ENCODE measurements around the gene BBS5.
"Not testable (repeated sequence)": the region's sequence is repeated elsewhere in the genome, so short reads cannot be mapped to it uniquely, and the experiment has no call there.

The BBS5 gene

GRCh38 chr2:169479257-169480078, at the start of gene BBS5:
TSS of gene BBS5 (plus strand) at chr2:169479494. CDS start at chr2:169479554, 60 bp downstream.
- H3K4me3 ChIP-seq (ENCODE audit: low read depth, low read length) = peak within 1 kb of the TSS; percentile 57
- peak; percentile 54 for DNase-seq (ENCODE audit: low read depth)

- H3K4me3 ChIP-seq (ENCODE audit: low read depth, low read length); DNase-seq (ENCODE audit: low read depth): not testable (repeated sequence)
Observed at GRCh38 chr2:169431772-169432171, 47.5 kb upstream of the BBS5 start.

GRCh38 chr2:169434236-169434635, 45.1 kb upstream of the BBS5 start:
- H3K4me3 ChIP-seq (ENCODE audit: low read depth, low read length); DNase-seq (ENCODE audit: low read depth): not testable (repeated sequence)

- no peak overlapping the region for H3K4me3 ChIP-seq (ENCODE audit: low read depth, low read length)
- DNase-seq (ENCODE audit: low read depth) = no peak
Observed at GRCh38 chr2:169438466-169439072, 40.7 kb upstream of the BBS5 start.

GRCh38 chr2:169439900-169440299, 39.4 kb upstream of the BBS5 start:
- DNase-seq (ENCODE audit: low read depth) = no peak
- H3K4me3 ChIP-seq (ENCODE audit: low read depth, low read length) = no peak overlapping the region

- no peak overlapping the region for H3K4me3 ChIP-seq (ENCODE audit: low read depth, low read length)
- DNase-seq (ENCODE audit: low read depth) = no peak
Observed at GRCh38 chr2:169446452-169446851, 32.8 kb upstream of the BBS5 start.

GRCh38 chr2:169448316-169448715, 31.0 kb upstream of the BBS5 start:
- H3K4me3 ChIP-seq (ENCODE audit: low read depth, low read length) = no peak overlapping the region
- DNase-seq (ENCODE audit: low read depth) = no peak

- DNase-seq (ENCODE audit: low read depth) = no peak
- no peak overlapping the region for H3K4me3 ChIP-seq (ENCODE audit: low read depth, low read length)
Observed at GRCh38 chr2:169448865-169449264, 30.4 kb upstream of the BBS5 start.

DNA sequence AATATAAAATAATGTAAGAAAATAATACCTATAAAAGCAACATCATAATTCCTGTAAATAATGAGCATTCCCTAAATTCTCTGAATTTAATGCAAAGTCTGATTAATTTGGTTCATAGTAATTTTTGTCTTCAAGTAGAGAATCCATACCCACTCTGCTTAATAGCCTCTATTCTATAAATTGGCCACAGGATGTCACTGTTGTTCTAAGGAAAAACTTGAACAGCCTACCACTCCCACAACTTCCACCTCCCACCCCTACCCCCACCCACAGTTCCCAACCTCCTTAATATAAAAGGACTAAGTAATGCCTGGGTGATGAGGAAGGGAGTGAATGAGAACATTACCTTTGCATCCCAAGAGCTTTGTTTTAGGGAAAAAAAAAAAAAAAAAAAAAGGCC, 27.2 kb upstream of the BBS5 start:
- no peak for DNase-seq (ENCODE audit: low read depth)

GRCh38 chr2:169453044-169453443, 26.2 kb upstream of the BBS5 start:
- not testable (repeated sequence) for DNase-seq (ENCODE audit: low read depth); H3K4me3 ChIP-seq (ENCODE audit: low read depth, low read length)

More for the DNA sequence above, 27.2 kb upstream of the BBS5 start:
- H3K4me3 ChIP-seq (ENCODE audit: low read depth, low read length) = no peak overlapping the region

DNA sequence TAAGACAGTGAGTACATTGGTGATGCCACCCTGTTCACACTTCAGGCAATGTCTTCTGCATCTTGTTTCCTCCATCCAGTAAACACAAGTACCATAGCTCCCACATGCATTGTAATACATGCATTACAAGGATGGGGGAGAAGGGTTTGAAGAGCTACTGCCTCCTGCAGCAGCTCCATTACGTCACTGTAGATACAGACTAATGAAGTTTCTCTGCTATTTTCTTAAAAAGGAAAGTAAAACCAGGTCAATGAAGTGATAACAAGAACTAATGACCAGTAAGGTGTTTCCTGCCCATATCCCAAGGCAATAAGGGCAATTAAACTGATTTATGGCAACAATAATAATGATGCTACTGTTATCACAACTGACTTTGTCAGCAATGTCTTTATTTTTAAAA, 18.2 kb upstream of the BBS5 start:
- DNase-seq (ENCODE audit: low read depth) = no peak
- H3K4me3 ChIP-seq (ENCODE audit: low read depth, low read length) = no peak overlapping the region

DNA sequence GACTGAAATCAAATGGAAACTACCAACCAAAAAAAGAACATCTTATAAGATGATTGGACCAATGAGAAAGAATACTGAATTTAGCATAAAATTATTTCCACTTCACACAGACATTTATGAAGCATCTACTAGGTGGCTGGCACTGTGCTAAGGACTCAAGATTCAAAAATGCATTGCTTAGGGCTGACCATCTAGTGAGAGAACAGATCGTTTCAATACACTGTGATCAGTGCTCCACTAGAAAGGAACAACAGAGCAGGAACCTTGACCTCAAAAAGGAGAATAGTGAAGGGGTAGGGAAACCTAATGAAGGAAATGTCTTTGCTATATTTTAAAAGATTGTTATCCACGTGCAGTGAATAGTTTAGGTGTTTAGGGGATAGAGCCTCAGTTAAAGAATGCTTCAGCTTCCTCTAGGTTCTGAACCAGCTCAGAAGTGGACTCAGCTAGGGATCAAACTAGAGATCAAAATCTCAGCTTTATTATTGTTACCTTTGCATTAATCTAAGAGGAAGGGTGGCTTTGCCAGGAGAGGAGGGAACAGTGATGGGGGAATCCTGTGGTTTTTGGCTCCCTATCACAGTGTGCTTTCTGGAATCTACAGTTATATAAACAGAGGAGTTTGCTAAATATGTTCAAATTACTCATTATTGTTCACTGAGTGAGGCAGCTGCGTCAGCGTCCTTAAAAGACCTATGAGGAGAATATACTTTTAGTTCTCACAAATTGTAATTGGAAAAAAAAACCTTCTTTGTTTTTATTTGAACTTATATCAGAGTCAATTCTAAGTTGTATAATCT, 16.2 kb upstream of the BBS5 start:
- no peak overlapping the region for H3K4me3 ChIP-seq (ENCODE audit: low read depth, low read length)
- DNase-seq (ENCODE audit: low read depth) = peak; percentile 64

- no peak overlapping the region for H3K4me3 ChIP-seq (ENCODE audit: low read depth, low read length)
- no peak for DNase-seq (ENCODE audit: low read depth)
Observed at GRCh38 chr2:169464466-169464865, 14.8 kb upstream of the BBS5 start.

DNA sequence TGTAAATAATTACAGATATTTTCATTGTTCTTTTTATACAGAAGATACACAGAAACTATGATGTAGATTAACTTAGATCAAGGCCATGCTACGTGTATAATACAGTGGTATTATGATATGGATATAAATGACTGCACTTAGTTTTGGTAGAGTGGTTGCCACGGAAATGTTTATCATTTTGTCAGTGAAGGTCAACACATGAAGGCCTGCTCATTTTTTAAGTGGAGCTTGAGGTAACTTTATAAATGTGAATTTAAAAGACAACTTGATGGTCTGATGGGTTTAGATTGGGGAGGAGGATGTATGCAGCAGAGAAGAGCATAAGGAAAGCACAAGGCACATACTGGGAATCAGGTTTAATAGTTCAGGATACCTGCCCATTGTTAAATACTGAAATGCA, 14.4 kb upstream of the BBS5 start:
- H3K4me3 ChIP-seq (ENCODE audit: low read depth, low read length) = no peak overlapping the region
- no peak for DNase-seq (ENCODE audit: low read depth)

DNA sequence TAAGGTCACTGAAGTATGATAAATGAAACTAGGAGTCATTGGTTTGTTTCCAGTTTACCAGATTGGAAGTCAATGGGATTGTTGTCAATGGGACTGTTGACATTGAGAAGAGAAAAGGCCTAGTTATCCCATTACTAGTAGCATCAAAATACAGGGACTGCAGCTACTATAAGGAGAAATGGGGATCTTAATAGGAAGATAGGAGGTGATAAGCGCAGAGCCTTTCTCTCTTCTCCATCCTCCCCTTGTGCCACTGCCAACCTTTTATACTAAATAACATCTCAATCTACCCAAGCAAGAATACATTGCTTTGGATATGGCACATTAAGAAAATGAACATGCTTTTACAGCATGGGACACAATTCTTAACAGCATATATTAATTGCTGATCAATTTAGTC, 10.5 kb upstream of the BBS5 start:
- DNase-seq (ENCODE audit: low read depth) = no peak
- no peak overlapping the region for H3K4me3 ChIP-seq (ENCODE audit: low read depth, low read length)

- DNase-seq (ENCODE audit: low read depth) = no peak
- H3K4me3 ChIP-seq (ENCODE audit: low read depth, low read length) = no peak overlapping the region
Observed at GRCh38 chr2:169469952-169470572, 9.2 kb upstream of the BBS5 start.

- no peak for DNase-seq (ENCODE audit: low read depth)
- no peak overlapping the region for H3K4me3 ChIP-seq (ENCODE audit: low read depth, low read length)
Observed at GRCh38 chr2:169472249-169472648, 7.0 kb upstream of the BBS5 start.

DNA sequence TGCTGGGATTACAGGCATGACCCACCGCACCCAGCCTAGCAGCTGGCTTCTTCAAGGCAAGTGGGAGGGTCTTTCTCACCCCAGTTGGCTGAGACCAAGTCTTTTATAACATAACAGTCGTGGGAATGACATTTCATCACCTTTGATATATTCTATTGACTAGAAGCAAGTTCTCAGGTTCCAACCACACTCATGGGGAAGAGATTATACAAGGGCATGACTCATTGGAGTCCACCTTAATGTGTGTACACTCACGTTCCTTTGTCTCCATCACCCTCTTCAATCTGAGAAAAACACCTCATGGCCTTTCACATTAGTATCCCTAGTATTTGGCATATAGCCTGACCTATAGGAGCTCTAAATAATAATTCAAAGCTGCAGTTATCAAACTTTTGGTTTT, 2.8 kb upstream of the BBS5 start:
- no peak overlapping the region for H3K4me3 ChIP-seq (ENCODE audit: low read depth, low read length)
- peak; percentile 36 for DNase-seq (ENCODE audit: low read depth)

- peak; percentile 46 for DNase-seq (ENCODE audit: low read depth)
- H3K4me3 ChIP-seq (ENCODE audit: low read depth, low read length) = no peak overlapping the region
Observed at GRCh38 chr2:169478339-169478738, 955 bp upstream of the BBS5 start.

DNA sequence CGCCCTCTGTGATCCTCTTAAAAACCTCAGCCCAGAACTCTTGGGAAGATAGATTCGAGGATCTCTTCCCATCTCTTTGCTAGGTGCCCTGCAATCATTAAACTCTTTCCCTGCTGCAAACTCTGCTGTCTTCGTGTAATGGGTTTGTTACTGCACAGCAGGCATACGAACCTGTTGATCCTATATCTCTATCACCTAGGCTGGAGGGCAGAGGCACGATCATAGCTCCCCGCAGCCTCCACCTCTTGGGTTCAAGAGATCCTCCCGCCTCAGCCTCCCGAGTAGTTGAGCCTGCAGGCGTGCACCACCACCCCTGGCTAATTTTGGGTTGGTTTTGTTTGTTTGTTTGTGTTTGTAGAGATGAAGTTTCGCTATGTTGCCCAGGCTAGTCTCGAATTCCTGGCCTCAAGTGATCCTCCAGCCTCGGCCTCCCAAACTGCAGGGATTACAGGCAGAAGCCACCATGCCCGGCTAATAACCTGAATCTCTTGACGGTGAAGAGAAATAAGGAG, 493 bp upstream of the BBS5 start:
- H3K4me3 ChIP-seq (ENCODE audit: low read depth, low read length) = peak overlapping the region; percentile 57
- no peak for DNase-seq (ENCODE audit: low read depth)
